Measurements from ENCODE around the gene FAM204A. TPM values are rescaled to one million over a fixed set of nuclear protein-coding genes. Genes with fewer than 3 reads are reported as not detected.

The FAM204A gene
- total and polyA plus RNA-seq, 12 donors, result 9.8 to 63.1 (median 43.7) TPM

DNA sequence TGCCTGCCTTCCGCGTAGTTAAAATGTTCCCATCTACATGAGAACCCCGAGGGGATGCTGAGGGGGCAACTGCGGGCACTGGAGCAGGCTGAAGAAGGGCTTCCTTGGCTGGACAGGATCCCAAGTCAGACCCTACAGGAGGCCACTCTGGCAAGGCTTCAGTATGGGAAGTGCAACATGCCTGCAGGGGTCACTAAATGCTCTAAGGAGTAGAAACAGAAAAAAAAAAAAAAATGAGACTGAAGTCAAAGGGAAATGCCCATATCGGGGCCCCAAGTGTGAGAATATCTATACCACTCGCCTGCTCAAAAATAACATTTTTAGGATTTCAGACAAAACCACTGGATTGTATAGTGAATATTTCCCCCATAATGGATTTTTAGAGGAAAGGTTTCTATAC, 33.5 kb downstream of the FAM204A start:
- intact Hi-C loops (cut with DNase I), result no loop called here
- TF ChIP-seq POLR2A (IDR thresholded peaks at IDR 0.05), result no peak
- TF ChIP-seq, protein P1, sequence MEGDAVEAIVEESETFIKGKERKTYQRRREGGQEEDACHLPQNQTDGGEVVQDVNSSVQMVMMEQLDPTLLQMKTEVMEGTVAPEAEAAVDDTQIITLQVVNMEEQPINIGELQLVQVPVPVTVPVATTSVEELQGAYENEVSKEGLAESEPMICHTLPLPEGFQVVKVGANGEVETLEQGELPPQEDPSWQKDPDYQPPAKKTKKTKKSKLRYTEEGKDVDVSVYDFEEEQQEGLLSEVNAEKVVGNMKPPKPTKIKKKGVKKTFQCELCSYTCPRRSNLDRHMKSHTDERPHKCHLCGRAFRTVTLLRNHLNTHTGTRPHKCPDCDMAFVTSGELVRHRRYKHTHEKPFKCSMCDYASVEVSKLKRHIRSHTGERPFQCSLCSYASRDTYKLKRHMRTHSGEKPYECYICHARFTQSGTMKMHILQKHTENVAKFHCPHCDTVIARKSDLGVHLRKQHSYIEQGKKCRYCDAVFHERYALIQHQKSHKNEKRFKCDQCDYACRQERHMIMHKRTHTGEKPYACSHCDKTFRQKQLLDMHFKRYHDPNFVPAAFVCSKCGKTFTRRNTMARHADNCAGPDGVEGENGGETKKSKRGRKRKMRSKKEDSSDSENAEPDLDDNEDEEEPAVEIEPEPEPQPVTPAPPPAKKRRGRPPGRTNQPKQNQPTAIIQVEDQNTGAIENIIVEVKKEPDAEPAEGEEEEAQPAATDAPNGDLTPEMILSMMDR (IDR thresholded peaks at IDR 0.05), result no peak
- 88 to 93% (median 92%) methylated on average over 6 of the region's 6 CpGs for WGBS, 4 donors
- Histone ChIP-seq H3K4me1 (replicated peaks in 1 of 2) (no peaks in the 10 kb centered on the region), H3K27ac (no peak overlapping the region), H3K9me3 (replicated peaks in 1 of 3) (no peaks in the 10 kb centered on the region), H3K27me3 (no peaks in the 10 kb centered on the region), H3K36me3 (replicated peaks in 1 of 2) (peaks cover 0 to 12% of the 10 kb centered on the region in 2 donors), H3K4me3 (no peak overlapping the region)
- DNase-seq, result no peak

- 64 to 76% (median 68%) methylated on average over 4 of the region's 4 CpGs for WGBS, 4 donors
- H3K4me3 ChIP-seq, result no peak overlapping the region
- H3K27me3 ChIP-seq, result no peaks in the 10 kb centered on the region
- H3K27ac ChIP-seq, result no peak overlapping the region
- no peak for TF ChIP-seq POLR2A (IDR thresholded peaks at IDR 0.05)
- TF ChIP-seq, protein P1 (IDR thresholded peaks at IDR 0.05), result no peak
- H3K4me1 ChIP-seq (replicated peaks in 1 of 2), result no peaks in the 10 kb centered on the region
- H3K9me3 ChIP-seq (replicated peaks in 1 of 3), result no peaks in the 10 kb centered on the region
- intact Hi-C loops (cut with DNase I), result no loop called here
- peaks cover 0 to 12% of the 10 kb centered on the region in 2 donors for H3K36me3 ChIP-seq (replicated peaks in 1 of 2)
- no peak for DNase-seq
Measured at GRCh38 chr10:118307859-118308258, 34.3 kb downstream of the FAM204A start.

DNA sequence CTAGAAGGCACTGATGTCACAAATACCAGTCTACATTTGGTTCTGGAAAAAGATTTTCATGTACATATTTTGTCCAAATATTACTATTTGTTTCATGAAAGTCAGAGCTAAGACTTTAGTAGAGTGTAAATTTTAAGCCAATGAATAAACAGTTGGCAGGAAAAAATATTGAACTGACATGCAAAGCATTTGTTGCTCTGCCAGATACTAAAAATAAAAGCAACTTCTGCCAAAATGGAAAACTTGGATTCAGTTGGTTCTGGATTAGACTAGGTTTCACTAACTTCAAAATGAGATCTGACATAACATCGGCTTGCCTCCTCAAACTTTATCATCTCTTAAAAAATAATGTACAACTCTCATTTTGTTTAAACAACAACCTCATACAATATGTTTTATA, 34.9 kb downstream of the FAM204A start:
- intact Hi-C loops (cut with DNase I), result no loop called here
- H3K36me3 ChIP-seq (replicated peaks in 1 of 2), result peaks cover 0 to 12% of the 10 kb centered on the region in 2 donors

DNA sequence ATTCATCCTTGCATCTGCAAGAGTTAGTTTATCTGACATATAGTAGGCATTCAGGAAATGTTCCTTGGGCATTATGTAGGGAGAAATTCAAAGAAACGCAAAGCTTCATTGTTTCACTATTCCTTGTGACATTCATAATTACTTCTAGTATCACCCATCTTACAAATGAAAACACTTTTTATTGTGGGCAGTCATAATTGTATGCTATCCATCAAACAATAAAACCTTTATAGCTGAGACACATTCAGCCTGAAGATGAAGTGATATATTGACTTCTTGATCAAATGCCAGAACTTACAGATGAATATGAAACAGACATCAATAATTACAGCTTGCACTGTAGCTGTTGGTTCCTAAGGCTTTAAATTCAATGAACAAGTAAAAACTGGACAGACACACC, 36.4 kb downstream of the FAM204A start:
- no peaks in the 10 kb centered on the region for H3K4me1 ChIP-seq (replicated peaks in 1 of 2)
- H3K27me3 ChIP-seq, result no peaks in the 10 kb centered on the region
- 95 to 98% (median 96%) methylated on average over 1 of the region's 1 CpG for WGBS, 4 donors
- TF ChIP-seq, protein P1 (IDR thresholded peaks at IDR 0.05), result no peak
- TF ChIP-seq POLR2A (IDR thresholded peaks at IDR 0.05), result no peak
- peaks cover 0 to 12% of the 10 kb centered on the region in 2 donors for H3K36me3 ChIP-seq (replicated peaks in 1 of 2)
- no peak for DNase-seq
- H3K27ac ChIP-seq, result no peak overlapping the region
- no peak overlapping the region for H3K4me3 ChIP-seq
- intact Hi-C loops (cut with DNase I), result no loop called here
- H3K9me3 ChIP-seq (replicated peaks in 1 of 3), result no peaks in the 10 kb centered on the region

More for the DNA sequence above, 34.9 kb downstream of the FAM204A start:
- 48 to 78% (median 58%) methylated on average over 1 of the region's 1 CpG for WGBS, 4 donors
- H3K4me3 ChIP-seq, result no peak overlapping the region
- no peak overlapping the region for H3K27ac ChIP-seq
- H3K4me1 ChIP-seq (replicated peaks in 1 of 2), result no peaks in the 10 kb centered on the region
- H3K9me3 ChIP-seq (replicated peaks in 1 of 3), result no peaks in the 10 kb centered on the region
- H3K27me3 ChIP-seq, result no peaks in the 10 kb centered on the region
- TF ChIP-seq POLR2A (IDR thresholded peaks at IDR 0.05), result no peak
- TF ChIP-seq, protein P1 (IDR thresholded peaks at IDR 0.05), result no peak
- DNase-seq, result no peak

Measured in adrenal gland (tissue), 12 donors.